Brain microvascular endothelial cell (primary cell): Measurements from ENCODE around the gene REXO1.
A peak's percentile ranks its signal among the peaks of the same experiment; 100 is the strongest.

Source experiments
- DNase-seq: peaks from one replicate; pipeline ENCODE4 v3.0.0-alpha.2; 2020
- H3K27ac ChIP-seq: fragments of 250-450 bp; sonication (Bioruptor Pico); 2 replicates; pipeline ENCODE4 v1.5.1; 2020; ENCODE audit warnings: mild to moderate bottlenecking, moderate library complexity
- H3K27me3 ChIP-seq: fragments of 250-450 bp; sonication (Bioruptor Pico); replicated peaks from 2 replicates; pipeline ENCODE4 v1.5.1; 2020; ENCODE audit warnings: mild to moderate bottlenecking
- H3K36me3 ChIP-seq: fragments of 250-450 bp; sonication (Bioruptor Pico); replicated peaks from 2 replicates; pipeline ENCODE4 v1.5.1; 2020; ENCODE audit warnings: mild to moderate bottlenecking
- H3K4me3 ChIP-seq: 2 replicates; pipeline ENCODE4 v1.5.1; 2011; ENCODE audit warnings: low read depth, mild to moderate bottlenecking, control low read depth, low read length, moderate library complexity
- CTCF ChIP-seq: IDR thresholded peaks from 2 replicates; pipeline ENCODE4 v1.5.1; 2011; ENCODE audit warnings: low read depth, mild to moderate bottlenecking, moderate library complexity, low read length, control low read depth, inconsistent platforms; ENCODE audit errors: missing control alignments
- in situ Hi-C: cut with HindIII; loops from 2 replicates; pipeline ENCODE4 v1.10.0; 2017; ENCODE audit warnings: low sequenced_read_pairs, low pct_ligation_motif_present

Gene REXO1

GRCh38 chr19:1849886-1850398, 1.7 kb upstream of the REXO1 start:
- H3K27ac ChIP-seq = no peak overlapping the region
- H3K27me3 ChIP-seq = no peaks in the 10 kb centered on the region
- in situ Hi-C loops = no loop called here
- H3K36me3 ChIP-seq = peaks cover 6% of the 10 kb centered on the region
- TF ChIP-seq CTCF = no peak
- DNase-seq = no peak
- H3K4me3 ChIP-seq = no peak overlapping the region

GRCh38 chr19:1849132-1849474, 820 bp upstream of the REXO1 start:
- in situ Hi-C loops = no loop called here

GRCh38 chr19:1847684-1848398, 442 bp downstream of the REXO1 start:
- H3K27me3 ChIP-seq = no peaks in the 10 kb centered on the region
- in situ Hi-C loops = no loop called here
- H3K36me3 ChIP-seq = peaks cover 2% of the 10 kb centered on the region
- H3K4me3 ChIP-seq = peak overlapping the region; percentile 95
- peak; percentile 7 for TF ChIP-seq CTCF
- peak overlapping the region; percentile 100 for H3K27ac ChIP-seq
- DNase-seq = peak; percentile 56

More at GRCh38 chr19:1849132-1849474, 820 bp upstream of the REXO1 start:
- TF ChIP-seq CTCF = no peak
- no peaks in the 10 kb centered on the region for H3K27me3 ChIP-seq
- no peak overlapping the region for H3K4me3 ChIP-seq
- H3K36me3 ChIP-seq = peaks cover 5% of the 10 kb centered on the region
- no peak overlapping the region for H3K27ac ChIP-seq
- DNase-seq = no peak

- no peaks in the 10 kb centered on the region for H3K27me3 ChIP-seq
- H3K27ac ChIP-seq = peak overlapping the region; percentile 100
- peak overlapping the region; percentile 95 for H3K4me3 ChIP-seq
- in situ Hi-C loops = no loop called here
- no peak for TF ChIP-seq CTCF
- H3K36me3 ChIP-seq = peaks cover 2% of the 10 kb centered on the region
- peak; percentile 17 for DNase-seq
Observed at GRCh38 chr19:1847348-1847683, 967 bp downstream of the REXO1 start.

- Histone ChIP-seq H3K27me3 (no peaks in the 10 kb centered on the region), H3K36me3 (peaks cover 2% of the 10 kb centered on the region), H3K4me3 (peak overlapping the region; percentile 95), H3K27ac (peak overlapping the region; percentile 100)
- DNase-seq = no peak
- no peak for TF ChIP-seq CTCF
- in situ Hi-C loops = no loop called here
Observed at GRCh38 chr19:1846517-1847204, 1.6 kb downstream of the REXO1 start.
